WTC11 (cell line): ENCODE results near the gene ABHD12B. TPM values are rescaled to one million over a fixed set of nuclear protein-coding genes. Genes with fewer than 3 reads are reported as not detected.
"Not testable (repeated sequence)": the region's sequence is repeated elsewhere in the genome, so short reads cannot be mapped to it uniquely, and the experiment has no call there.

Source experiments
- ATAC-seq: fragments of 200-7000 bp; cut with Tn5 transposase; 2 replicates; pipeline ENCODE4 v1.10.0; 2021; ENCODE audit warnings: mild to moderate bottlenecking, moderate library complexity
- CTCF ChIA-PET: fragments of 300-600 bp; sonication (Branson Sonifier 250); formaldehyde crosslinking; loops from one replicate; lab custom pipeline; 2021; ENCODE audit warnings: antibody characterized with exemption; lab: Charles Lee
- POLR2A ChIA-PET: fragments of 350-600 bp; sonication (Branson Sonifier 250); formaldehyde crosslinking; loops from one replicate; lab custom pipeline; 2021; ENCODE audit warnings: antibody characterized with exemption; lab: Charles Lee
- DNase-seq: peaks from one replicate; pipeline ENCODE4 v3.0.0; 2021; ENCODE audit warnings: low spot score
- H3K27ac Mint-ChIP-seq: 2 replicates; pipeline ENCODE4 v1.8.0; 2021; ENCODE audit warnings: mixed read lengths
- H3K27me3 Mint-ChIP-seq: 2 replicates; pipeline ENCODE4 v1.8.0; 2021; ENCODE audit warnings: low read depth, mild to moderate bottlenecking, moderate library complexity, mixed read lengths
- H3K36me3 Mint-ChIP-seq: 2 replicates; pipeline ENCODE4 v1.8.0; 2021; ENCODE audit warnings: mixed read lengths
- H3K4me1 Mint-ChIP-seq: 2 replicates; pipeline ENCODE4 v1.8.0; 2022; ENCODE audit warnings: mixed read lengths
- H3K4me3 Mint-ChIP-seq: 2 replicates; pipeline ENCODE4 v1.8.0; 2021; ENCODE audit warnings: mild to moderate bottlenecking, moderate library complexity, mixed read lengths
- H3K9me3 Mint-ChIP-seq: 2 replicates; pipeline ENCODE4 v1.8.0; 2021; ENCODE audit warnings: mixed read lengths
- ARID4B ChIP-seq: sonication (generic); formaldehyde crosslinking; IDR thresholded peaks from 2 replicates; pipeline ENCODE4 v1.8.0; 2023; ENCODE audit warnings: missing genetic modification reagents, mild to moderate bottlenecking, borderline replicate concordance
- ATF2 ChIP-seq: sonication (generic); formaldehyde crosslinking; IDR thresholded peaks from 2 replicates; pipeline ENCODE4 v1.8.1; 2022; ENCODE audit warnings: low read depth, missing genetic modification reagents, borderline replicate concordance
- FOXP1 ChIP-seq: sonication (generic); formaldehyde crosslinking; IDR thresholded peaks from 2 replicates; pipeline ENCODE4 v1.8.0; 2022; ENCODE audit warnings: missing genetic modification reagents, mild to moderate bottlenecking, moderate library complexity, borderline replicate concordance
- FOXP4 ChIP-seq: sonication (generic); formaldehyde crosslinking; IDR thresholded peaks from 2 replicates; pipeline ENCODE4 v1.8.0; 2022; ENCODE audit warnings: mild to moderate bottlenecking, missing genetic modification reagents
- GABPB1 ChIP-seq: sonication (generic); formaldehyde crosslinking; IDR thresholded peaks from 2 replicates; pipeline ENCODE4 v1.8.1; 2023; ENCODE audit warnings: mild to moderate bottlenecking, missing genetic modification reagents
- GTF2I ChIP-seq: fragments of 250-450 bp; sonication (Bioruptor Pico); conservative IDR thresholded peaks from 2 replicates; pipeline ENCODE4 v1.4.0; 2021; ENCODE audit warnings: mild to moderate bottlenecking
- JUN ChIP-seq: sonication (generic); formaldehyde crosslinking; IDR thresholded peaks from 2 replicates; pipeline ENCODE4 v1.8.0; 2023; ENCODE audit warnings: mild to moderate bottlenecking, missing genetic modification reagents
- MYBL2 ChIP-seq: sonication (generic); formaldehyde crosslinking; IDR thresholded peaks from 2 replicates; pipeline ENCODE4 v1.8.1; 2023; ENCODE audit warnings: mild to moderate bottlenecking, moderate library complexity, missing genetic modification reagents
- NFE2L1 ChIP-seq: sonication (generic); formaldehyde crosslinking; IDR thresholded peaks from 2 replicates; pipeline ENCODE4 v1.8.1; 2023; ENCODE audit warnings: missing genetic modification reagents
- PREB ChIP-seq: sonication (generic); formaldehyde crosslinking; IDR thresholded peaks from 2 replicates; pipeline ENCODE4 v1.8.1; 2022; ENCODE audit warnings: mild to moderate bottlenecking, missing genetic modification reagents, moderate library complexity, borderline replicate concordance
- SP1 ChIP-seq: sonication (generic); formaldehyde crosslinking; conservative IDR thresholded peaks from 2 replicates; pipeline ENCODE4 v1.8.1; 2022; ENCODE audit warnings: missing genetic modification reagents
- ZNF512 ChIP-seq: sonication (generic); formaldehyde crosslinking; IDR thresholded peaks from 2 replicates; pipeline ENCODE4 v1.8.1; 2022; ENCODE audit warnings: missing genetic modification reagents, borderline replicate concordance
- ZNF671 ChIP-seq: fragments of 250-450 bp; sonication (Bioruptor Pico); IDR thresholded peaks from 2 replicates; pipeline ENCODE4 v1.8.0; 2021; ENCODE audit warnings: mild to moderate bottlenecking
- total RNA-seq: library from RNA; stranded (reverse); gene quantifications from 3 replicates; pipeline ENCODE4 v1.2.3, GENCODE V29; 2021

The ABHD12B gene
- total RNA-seq, 1 experiment from 2014 or later = 156 TPM

GRCh38 chr14:50941151-50941550, 69.3 kb downstream of the ABHD12B start (continued):
- TF ChIP-seq ZNF671 (CRISPR knock-in tag) (no peak), ATF2 (no peak)

GRCh38 chr14:50941638-50942037, 69.8 kb downstream of the ABHD12B start:
- H3K36me3 Mint-ChIP-seq = peaks cover 26% of the 10 kb centered on the region
- H3K27me3 Mint-ChIP-seq, ATAC-seq, H3K9me3 Mint-ChIP-seq, H3K27ac Mint-ChIP-seq, DNase-seq, POLR2A ChIA-PET: not testable (repeated sequence)
- H3K4me1 Mint-ChIP-seq = peaks cover 26% of the 10 kb centered on the region
- H3K4me3 Mint-ChIP-seq = peak overlapping the region; percentile 0; the same call in 1 of the 2 replicates
- CTCF ChIA-PET = interaction anchor here (0.8 kb wide), 1 partner anchor 81 kb away, joined by 4 read pairs; no protein-coding TSS in a partner anchor

- CTCF ChIA-PET = interaction anchor here (0.5 to 1.1 kb wide), 5 partner anchors 10 to 348 kb away, joined by 3 to 5 read pairs (median 3); no protein-coding TSS in a partner anchor
- POLR2A ChIA-PET = interaction anchor here (1.3 kb wide), 1 partner anchor 113 kb away, joined by 7 read pairs; no protein-coding TSS in a partner anchor
- H3K27me3 Mint-ChIP-seq = no peaks in the 10 kb centered on the region; the same call in 1 of the 2 replicates
- peaks cover 27% of the 10 kb centered on the region for H3K4me1 Mint-ChIP-seq
- ATAC-seq = peak; percentile 67
- 0 out of 2 replicates have a peak, but pooled peaks have one; percentile 25 for TF ChIP-seq FOXP4 (CRISPR knock-in tag)
- TF ChIP-seq SP1 (CRISPR knock-in tag) = no peak
- H3K36me3 Mint-ChIP-seq = peaks cover 24% of the 10 kb centered on the region
- 0 out of 2 replicates have a peak, but pooled peaks cover 4% of the 10 kb centered on the region for H3K9me3 Mint-ChIP-seq
- H3K4me3 Mint-ChIP-seq = peak overlapping the region; percentile 92
- peak; percentile 64 for DNase-seq
- H3K27ac Mint-ChIP-seq = peak overlapping the region; percentile 90
Observed at GRCh38 chr14:50943261-50943942, 71.5 kb downstream of the ABHD12B start.

GRCh38 chr14:50943943-50944646, 72.2 kb downstream of the ABHD12B start, which contains the start of gene PYGL:
TSS of gene PYGL (minus strand) at chr14:50944483. CDS start at chr14:50944403, 80 bp downstream.
- DNase-seq (peak; percentile 78), ATAC-seq (peak; percentile 81)
- Mint-ChIP-seq H3K4me3 (peak within 1 kb of the TSS; percentile 92), H3K27me3 (no peaks in the 10 kb centered on the region; the same call in 1 of the 2 replicates), H3K9me3 (0 out of 2 replicates have a peak, but pooled peaks cover 5% of the 10 kb centered on the region), H3K36me3 (peaks cover 29% of the 10 kb centered on the region), H3K4me1 (peaks cover 27% of the 10 kb centered on the region), H3K27ac (peak within 1 kb of the TSS; percentile 90)
- ChIA-PET CTCF (interaction anchor here (0.6 to 1.4 kb wide), 5 partner anchors 9 to 149 kb away, joined by 3 to 6 read pairs (median 3); no protein-coding TSS in a partner anchor), POLR2A (interaction anchor here (1.3 kb wide), 1 partner anchor 114 kb away, joined by 7 read pairs; no protein-coding TSS in a partner anchor)
- TF ChIP-seq NFE2L1 (CRISPR knock-in tag) (peak; percentile 35; the same call in 1 of the 2 replicates), MYBL2 (peak; percentile 80; the same call in 1 of the 2 replicates), GTF2I (CRISPR knock-in tag) (no peak), JUN (CRISPR knock-in tag) (0 out of 2 replicates have a peak, but pooled peaks have one; percentile 10), ATF2 (no peak), FOXP1 (CRISPR knock-in tag) (peak; percentile 94), PREB (CRISPR knock-in tag) (peak; percentile 62; the same call in 1 of the 2 replicates), ARID4B (CRISPR knock-in tag) (peak; percentile 85; the same call in 1 of the 2 replicates), GABPB1 (peak; percentile 77), ZNF512 (no peak)
